DMS79 treated with DMSO at 0.1 percent for 48 hours (cell line): ENCODE data around the gene MAGI2.
A peak's percentile ranks its signal among the peaks of the same experiment; 100 is the strongest.

Experiments
- DNase-seq: peaks from one replicate; lab custom pipeline; 2025; lab: John Stamatoyannopoulos, UW

MAGI2 gene

DNA sequence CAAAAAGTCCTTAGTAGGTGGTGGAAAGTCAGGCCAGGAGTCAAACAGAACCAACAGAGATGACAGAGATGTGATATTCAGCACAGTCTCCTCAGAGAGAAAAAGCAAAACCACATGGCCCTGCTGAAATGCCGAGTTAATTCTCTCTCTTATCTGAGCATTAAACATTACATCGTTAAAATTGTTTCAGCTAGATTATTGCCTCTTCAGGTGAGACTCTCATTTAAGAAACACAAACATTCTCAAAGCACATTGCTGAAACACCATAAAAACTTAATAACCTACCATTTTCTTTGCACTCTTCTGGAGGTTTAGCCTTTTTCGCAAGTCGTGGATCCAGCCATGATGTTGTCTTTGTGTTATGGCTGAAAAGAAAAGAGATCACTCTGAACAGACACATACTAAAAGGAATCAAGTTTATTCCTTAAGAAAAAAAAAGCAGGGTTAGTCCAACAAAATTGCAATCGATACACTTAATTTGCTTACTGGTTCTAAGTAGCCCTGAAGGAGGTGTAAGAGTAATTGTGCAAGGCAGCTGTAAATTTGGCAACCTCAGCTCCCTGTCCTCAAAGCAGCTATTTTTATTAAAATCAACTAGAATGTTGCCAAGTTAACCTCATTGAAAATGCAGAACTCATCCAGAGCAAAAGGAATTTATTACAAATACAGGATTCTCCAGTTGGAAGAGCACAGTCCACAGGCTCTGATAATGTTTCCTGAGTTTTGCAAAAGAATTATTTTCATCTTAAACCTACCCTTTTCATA, 963.8 kb downstream of the MAGI2 start:
- peak; percentile 84 for DNase-seq

DNA sequence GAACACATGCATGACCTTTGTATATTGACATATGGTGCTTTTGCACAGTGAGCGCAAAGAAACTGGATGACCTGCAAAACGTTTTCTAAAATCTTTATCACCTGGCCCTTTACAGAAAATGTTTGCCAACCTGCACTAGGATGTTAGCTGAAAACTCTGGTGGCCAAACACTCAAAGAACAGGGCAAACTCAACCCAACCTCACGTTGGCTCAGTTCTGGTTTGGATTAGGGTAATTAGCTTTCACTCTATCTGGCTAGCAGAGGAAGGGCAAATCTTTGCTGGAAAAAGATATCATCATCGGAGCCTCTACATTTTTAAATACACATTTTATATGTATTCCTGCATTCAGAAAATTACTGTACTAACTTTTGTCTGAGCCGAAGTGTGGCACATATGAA, 966.0 kb downstream of the MAGI2 start:
- no peak for DNase-seq

DNA sequence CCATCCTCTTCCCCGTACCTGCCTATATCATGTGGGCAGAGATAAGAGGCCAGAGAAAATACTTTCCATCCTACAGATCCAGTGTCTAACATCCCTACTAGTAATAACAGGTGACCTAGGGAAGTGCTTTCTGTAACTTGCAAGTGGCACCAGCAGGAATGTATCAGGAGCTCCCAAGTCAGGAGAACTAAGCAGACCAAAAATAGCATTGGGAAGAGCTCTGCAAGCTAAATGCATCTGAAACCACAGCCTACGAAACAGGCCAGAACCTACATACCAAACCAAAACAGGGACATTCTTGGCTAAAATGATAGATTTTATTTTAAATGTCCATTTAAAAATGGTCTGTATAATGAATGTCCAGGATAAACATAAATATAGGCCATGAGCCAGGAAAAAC, 974.1 kb downstream of the MAGI2 start:
- no peak for DNase-seq

DNA sequence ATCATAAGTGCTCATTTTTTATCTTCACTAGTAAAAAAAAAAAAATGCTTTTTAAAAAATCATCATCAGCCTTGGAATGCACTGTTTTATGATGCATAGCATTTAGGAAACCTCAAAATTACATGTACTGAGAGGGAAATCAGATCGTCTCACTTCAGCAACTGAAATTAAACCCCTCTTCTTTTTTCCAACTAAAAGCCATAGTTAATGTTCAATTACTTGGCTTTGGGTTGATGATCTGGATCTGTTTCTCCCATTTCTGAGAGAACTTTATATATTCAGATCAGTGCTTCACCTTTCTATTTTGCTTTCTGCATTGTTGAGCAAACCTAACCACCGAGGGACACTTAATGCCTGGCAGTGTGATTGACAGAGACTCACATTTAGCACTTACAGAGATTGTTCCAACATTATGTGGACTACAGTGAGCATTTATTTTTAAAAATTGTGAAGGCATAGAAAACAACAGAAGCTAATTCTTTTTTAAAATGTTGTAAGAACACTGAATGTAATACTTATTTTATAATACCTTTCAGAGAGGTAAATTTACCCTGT, 976.5 kb downstream of the MAGI2 start:
- peak; percentile 54 for DNase-seq

DNA sequence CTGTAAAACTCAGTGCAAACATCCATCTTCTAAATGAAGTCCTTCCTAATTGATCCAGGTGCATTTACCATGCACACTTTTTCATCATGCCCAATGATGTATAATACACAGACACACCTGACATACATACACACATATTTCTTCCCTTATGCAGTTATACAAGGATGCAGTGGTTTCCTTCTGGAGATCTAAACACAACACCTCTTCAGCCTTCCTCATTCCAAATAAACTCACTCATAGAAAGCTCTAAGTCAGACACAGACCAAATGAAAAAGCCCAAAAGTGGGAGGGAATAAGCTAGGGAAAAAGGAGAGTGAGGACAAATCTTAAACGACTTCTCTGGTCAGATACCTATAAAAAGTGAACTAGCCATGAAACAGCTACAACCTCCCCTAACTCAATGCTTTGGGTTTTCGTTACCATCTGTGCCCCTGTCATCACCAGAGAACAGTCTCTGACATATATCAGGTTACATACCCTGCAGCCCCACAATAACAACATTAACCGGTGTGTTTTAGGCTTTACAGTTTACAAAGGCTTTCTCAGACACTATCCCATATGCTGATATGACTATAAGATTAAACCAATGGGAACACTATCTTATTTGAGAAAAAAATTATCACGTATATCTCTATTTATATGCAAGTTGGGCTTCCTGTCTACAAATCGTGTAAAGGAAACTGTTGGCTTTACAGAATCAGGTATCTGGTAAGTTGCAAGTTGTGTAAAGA, 979.7 kb downstream of the MAGI2 start:
- DNase-seq: no peak

DNA sequence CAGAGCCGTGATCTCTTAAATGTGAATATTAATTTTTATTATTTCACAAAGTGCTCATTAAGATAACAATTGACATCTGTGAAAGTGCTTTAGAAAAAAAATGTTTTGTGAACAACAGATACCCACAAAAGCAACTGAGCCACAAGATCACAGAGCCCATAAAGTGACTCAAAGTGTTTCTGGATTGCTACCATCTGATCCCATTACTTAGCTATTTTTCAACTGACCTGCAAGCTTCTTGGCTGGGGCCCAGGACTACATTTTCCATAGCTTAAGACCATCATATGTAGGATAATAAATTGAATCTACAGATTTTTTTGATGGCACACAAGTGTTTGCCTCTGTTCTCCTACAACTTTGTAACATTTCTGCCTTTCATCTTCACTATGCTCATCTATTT, 980.4 kb downstream of the MAGI2 start:
- DNase-seq: no peak

DNA sequence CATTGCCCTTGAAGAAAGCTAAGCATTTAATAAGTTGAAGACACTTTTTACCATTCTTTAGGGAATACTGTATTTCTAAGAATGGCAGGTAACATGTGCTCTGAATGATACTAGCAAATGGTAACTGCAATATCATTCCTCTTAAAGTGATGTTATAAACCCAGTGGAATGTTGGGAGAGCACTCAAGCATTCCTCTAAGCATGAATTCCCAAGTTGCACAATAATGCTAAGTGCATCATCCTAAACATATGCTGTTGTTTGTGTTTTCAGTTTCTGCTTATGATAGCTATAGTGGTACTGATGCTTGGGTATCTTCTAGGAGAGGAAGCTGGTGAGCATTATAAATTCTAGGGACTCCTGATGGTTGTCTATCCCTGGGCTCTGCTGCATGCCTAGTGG, 980.9 kb downstream of the MAGI2 start:
- no peak for DNase-seq

DNA sequence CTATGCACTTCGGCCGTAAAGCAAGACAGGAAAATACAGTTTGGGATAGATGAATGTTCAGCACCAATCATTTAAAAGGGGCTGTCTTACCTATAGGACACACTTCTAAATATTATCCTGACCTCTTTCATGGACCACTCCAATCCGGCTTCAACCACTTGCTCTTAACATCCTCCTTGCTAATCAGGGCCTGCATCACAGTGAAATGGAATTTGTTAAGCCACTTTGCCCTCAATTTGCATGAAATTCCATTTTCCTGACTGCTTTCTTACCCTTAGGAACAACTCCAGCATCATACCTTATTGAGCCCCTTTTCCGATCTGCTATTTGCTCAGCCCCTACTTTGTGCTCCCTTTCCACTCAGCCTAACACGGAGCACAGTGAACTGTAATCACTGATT, 987.6 kb downstream of the MAGI2 start:
- no peak for DNase-seq

DNA sequence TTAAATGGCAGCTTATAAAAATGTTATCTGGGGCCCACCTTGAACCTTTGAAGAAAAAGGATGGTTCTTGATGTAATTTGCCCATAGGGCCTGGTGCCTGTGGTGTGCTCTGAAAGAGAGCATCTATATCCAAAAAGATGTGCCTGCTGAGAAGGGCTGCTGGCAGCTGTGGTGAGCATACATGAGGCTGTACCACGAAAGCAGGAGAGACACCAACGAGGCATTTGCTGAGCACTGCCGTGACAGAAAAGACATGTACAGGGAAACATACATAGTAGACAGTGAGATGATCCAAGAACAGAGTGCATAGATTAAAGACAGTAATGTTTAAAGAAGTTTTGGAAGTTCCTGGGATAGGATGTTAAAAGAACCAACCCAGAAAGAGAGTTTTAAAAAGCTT, 990.4 kb downstream of the MAGI2 start:
- DNase-seq: no peak

DNA sequence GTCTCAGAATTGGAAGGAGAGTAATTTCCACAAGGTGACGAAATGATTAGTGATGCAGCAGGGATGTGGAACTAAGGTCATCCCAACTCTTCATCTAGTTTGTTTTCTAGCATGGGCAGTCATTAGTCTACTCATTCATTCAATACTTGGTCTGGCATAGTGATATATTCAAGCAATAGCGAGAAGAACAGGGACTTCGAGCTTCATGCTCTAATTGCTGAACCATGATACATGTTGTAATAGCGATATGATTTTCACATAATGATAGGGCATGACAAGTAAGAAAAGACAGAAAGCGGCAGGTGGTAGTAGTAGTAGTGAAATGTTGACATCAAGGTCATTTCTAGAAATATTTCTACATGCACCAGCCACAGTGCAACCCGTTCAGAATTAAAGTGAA, 1002.8 kb downstream of the MAGI2 start:
- no peak for DNase-seq

DNA sequence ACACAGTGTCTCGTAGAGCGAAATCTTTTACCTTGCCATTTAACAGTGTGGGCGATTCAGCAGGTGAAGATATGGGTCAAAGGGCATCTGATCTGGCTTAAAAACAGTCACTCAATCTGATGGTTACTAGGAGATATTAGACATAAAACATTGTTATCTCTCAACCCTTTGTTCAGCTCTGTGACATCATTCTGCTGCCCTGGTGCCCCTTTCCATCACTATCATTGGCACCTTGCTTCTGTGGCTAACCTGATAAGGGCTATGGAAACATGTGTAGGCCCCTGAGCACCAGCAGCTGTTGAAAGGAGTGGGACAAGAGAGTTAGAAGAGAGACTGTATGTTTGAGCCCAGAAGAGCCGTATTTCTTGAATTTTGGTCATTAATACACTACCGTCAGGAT, 1004.6 kb downstream of the MAGI2 start:
- no peak for DNase-seq

DNA sequence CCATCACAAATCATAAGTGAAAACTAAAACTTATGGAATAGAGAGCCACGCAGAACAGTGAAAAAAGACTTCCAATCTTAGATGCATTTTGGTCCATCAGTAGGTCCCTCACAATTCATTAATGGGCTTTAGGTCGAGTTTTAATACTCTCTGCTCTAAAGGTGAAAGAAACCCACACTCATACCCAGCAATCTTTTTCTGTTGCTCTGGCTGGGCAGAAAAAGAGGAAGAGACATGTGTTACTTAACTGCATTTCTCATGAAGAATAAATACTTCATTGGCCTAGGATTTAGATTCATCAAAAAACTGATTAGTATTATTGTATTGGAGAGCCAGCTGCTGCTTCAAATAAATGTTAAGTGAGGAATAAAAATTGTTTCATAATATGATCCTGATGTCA, 1009.2 kb downstream of the MAGI2 start:
- DNase-seq: no peak

DNA sequence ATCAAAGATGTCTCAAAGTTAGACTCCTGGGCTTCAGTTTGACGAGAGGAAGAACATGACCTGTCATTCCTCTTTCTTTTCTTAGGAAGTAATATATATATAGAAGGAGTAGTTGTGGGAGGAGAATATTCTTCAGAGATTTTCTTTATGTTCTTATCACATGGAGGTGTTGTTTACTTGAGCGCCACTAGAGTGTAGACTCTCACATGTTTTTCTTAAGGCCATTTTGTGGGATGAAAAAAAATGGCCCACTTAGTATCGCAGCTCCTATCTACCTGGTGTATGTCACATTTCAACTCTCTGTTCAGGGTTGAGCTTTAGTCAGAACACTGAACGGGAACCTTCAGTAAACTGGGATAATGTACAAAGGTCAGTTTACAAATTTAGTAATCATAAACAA, 1009.7 kb downstream of the MAGI2 start:
- no peak for DNase-seq

DNA sequence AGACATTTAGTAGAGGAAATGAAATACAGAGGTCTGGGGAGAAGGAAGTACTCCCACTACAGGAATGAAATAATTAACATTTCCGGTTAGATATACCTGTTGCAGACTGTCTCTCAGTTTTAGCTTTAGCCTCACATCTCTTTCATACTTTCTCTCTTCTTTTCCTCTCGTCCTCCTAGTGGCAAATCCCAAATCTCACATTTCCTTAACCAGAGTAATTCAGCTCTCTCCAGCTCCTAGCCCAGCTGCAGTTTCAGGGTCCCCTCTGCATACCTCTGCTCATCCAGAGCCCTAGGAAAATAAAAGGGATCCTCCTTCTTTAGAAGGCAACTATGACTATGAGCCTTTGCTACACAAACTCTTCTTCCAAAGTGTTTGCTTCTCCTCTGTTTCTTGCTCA, 1011.7 kb downstream of the MAGI2 start:
- DNase-seq: no peak

DNA sequence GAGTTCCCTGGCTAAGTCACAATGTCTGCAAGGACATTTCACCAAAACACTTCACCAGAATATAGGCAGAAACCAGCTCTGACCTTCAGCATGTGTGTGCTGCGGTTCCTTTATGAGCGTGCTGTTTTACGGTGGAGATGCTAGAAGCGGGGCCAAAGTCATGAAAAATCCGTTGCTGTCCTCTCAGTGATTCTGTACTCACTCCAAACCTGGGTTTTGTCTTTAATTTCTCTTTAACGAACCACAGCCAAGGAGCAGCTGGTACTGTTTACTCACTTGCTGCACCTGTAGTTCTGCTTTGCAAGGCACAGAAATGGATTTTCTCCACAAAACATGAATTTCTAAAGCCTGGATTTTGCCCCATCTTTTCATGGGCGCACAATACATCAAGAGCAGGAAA, 1015.0 kb downstream of the MAGI2 start:
- DNase-seq: peak; percentile 82

DNA sequence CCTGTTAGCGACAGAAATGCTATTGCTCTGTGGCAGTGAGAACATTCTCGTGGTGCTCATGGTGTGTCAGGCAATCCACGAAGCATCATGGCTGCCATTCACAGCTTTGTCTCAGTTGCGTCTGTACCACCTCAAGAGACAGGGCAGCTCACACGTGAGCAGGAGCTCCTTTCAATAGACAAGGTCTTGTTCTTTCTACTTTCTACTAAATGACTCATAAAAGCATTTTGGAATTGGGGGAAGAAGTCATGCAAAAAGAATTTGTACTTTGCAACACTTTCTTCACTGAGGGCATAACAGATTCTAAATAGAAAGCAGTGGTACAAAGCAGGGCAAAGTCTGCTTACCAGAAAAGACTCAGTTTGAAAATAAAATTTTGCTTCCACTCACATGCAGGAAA, 1016.3 kb downstream of the MAGI2 start:
- DNase-seq: no peak

DNA sequence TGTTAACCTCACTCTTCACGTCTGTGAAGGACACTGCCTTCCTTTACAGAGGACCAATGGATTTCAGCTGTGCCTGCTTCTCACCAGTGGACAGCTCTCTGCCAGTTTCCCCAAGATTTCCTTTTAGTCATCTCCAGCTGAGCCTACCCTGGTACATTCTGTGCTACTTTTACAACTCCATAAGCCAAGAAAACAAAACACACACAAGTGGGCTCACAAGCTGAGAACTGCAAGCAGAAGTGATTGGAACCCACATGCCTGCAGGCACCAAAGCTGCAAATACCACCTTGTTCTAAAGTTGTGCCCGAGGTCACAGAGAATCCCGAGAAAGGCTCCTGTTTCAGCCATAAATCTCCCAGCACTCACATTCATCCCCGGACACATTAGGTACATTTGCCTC, 1018.1 kb downstream of the MAGI2 start:
- peak; percentile 60 for DNase-seq

DNA sequence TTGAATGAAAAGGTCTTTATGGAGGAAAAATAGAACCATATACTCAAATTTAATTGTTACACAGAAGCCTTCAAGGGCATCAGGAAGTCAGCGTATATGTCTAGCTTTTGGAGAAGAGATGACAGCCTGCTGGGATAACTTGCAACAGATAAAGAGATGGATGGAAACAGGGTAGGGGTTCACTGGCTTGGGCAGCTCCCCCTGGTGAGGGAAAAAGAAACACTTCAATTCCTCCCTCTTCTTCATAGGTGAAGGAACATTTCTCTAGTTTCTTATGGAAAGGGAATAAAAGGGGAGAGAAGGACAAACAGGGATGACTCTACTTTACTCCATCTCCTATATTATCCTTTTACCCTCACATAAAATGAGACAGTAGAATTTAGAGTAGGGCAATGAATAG, 1019.2 kb downstream of the MAGI2 start:
- DNase-seq: no peak

DNA sequence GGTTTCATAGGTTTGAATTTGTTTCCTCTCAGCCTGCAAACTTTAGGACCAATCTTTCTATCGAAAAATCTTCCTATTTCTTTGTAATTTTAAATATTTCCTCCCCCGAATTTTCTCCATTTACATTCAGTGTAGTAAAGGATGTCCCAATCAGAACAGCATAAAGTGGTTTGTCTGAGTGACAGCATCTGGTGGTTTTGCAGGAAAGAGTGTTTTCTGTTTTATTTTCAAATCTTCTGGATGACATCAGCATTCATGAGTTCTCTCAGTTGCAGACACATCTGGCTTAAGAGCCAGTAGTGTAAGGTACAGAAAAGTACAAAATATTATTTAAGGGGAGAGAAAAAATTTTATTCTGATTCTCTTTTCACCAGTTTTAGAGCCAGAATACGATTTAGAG, 1020.0 kb downstream of the MAGI2 start:
- DNase-seq: no peak

DNA sequence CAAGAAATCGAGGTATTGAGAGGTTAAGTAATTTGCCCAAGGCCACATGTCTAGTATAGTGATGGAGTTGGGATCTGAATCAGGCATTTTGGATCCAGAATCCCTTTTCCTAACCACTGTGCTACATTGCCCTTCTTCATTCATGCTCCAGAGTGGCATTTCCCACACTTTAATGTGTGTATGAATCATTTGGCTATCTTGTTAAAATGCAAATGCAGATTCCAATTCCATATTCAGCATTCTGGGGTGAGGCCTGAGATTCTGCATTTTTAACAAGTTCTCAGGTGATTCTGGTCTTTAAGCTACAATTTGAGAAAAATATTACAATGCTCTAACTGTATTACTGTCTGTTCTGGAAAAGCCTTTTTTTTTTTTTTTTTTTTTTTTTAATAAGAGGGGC, 1023.6 kb downstream of the MAGI2 start:
- no peak for DNase-seq

DNA sequence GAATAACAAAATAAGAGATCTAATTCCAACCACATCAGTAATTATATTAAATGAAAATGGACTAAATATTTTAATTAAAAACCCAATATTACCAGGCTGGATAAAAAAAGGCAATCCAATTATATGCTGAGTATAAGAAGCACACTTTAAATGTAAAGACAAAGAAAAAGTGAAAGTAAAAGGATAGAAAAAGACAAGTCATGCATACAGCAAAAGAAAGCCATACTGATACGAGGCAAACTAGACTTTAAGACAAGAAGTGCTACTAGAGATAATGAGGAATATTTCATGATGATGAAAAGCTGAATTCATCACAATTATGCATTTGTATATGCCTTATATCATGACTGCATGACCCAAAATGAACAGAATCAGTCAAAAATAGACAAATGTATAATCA, 1026.3 kb downstream of the MAGI2 start:
- no peak for DNase-seq

DNA sequence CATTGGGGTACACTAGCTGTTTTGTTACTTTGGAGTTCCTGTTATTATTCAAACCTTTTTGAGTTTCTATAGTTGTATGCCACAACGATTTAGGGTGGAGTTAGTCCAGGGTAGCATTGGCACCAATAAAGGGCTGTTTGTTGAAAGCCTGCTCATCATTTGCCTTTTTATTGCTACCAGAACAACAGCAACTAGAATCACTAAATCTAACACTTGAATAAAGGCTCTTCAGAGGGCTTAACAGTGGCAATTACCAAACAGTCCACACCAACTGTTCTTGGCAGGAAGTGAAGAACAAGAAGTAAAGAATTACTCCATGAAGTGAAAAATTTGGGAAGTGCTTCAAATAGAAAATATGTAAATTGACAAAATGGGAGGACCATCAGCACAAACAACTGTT, 1033.5 kb downstream of the MAGI2 start:
- no peak for DNase-seq

DNA sequence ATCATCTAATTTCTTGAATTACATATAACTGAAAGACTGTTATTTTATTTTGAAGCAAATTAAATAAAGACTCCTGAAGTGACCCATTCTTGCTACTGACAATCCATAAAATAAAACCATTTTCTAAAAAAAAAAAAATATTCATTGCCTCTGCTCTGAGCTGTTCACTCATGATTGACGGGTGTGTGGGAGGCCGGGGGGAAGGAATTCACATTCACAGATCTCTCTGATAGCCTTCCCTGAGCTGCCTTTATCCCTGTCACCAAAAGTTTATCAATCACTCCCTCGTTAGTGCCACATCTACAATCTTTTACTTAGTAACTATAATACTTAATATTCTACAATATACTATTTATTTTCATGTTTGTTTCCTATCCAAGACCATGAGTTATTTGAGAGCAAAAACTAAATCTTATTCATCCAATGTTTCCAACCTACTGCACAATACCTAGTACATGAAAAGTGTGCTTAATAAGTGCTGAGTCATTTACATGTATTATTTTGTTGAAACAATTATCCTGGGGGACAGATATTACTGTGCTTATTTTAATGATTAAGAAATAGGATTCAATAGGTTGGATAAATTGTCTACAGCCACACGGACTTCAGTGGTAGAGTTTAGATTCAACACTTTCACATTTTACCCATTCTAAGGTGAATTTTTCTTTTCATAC, 1036.2 kb downstream of the MAGI2 start:
- DNase-seq: no peak
